LNCaP clone FGC (cell line): ENCODE data around the gene STIL.

Experiments
- DNase-seq: peaks from one replicate; pipeline ENCODE4 v3.0.0-alpha.2; 2011; ENCODE audit warnings: low read depth
- H3K4me3 ChIP-seq: 2 replicates; pipeline ENCODE4 v1.5.1; 2011; ENCODE audit warnings: mild to moderate bottlenecking, low read depth, low read length, control low read depth
- TF ChIP-seq, protein P1 (sequence below): IDR thresholded peaks from 2 replicates; pipeline ENCODE4 v1.5.1; 2012; ENCODE audit warnings: mild to moderate bottlenecking; ENCODE audit not compliant: control insufficient read depth, insufficient read depth; ENCODE audit errors: extremely low read depth

Gene STIL

DNA sequence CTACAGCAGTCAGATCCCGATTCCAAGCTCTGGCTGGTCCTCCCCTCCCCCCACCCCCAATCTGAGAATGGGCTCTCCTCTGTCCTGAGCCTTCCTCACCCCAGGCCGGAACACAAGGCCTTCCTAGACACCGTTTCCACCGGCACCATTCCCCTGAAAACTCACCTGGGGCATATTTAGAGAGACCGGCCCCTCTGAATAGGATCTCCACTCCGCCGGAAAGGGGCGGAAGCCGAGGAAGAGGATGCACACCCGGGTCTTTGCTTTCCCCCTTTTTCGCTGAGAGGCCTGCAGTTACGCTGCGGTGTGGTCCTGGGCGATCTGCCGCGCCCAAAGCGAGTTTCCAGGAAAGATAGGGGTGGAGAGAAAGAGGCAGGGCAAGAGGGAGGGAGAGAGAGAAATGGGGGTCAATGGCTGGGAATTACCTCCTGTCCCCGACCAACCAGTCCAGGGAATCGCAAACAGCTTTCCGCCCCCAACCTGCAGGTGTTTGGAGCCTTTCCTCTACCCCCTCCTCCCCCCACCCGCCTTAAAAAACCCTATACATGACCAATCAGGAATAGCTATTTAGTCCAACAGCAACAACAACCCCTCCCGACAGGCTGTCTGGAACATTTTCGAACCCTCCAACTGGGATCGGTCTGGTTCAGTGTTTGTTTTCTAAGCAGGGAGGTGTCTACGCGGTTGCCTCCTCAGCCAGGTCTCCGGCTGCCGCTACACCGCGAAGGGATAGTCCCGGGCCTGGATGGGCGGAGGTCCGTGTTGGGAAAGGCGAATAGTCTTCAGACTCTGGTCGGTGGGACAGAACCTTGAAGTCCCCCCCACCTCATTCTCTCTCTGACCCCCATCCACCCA, 84.7 kb downstream of the STIL start:
- no peak overlapping the region for H3K4me3 ChIP-seq
- TF ChIP-seq, protein P1, sequence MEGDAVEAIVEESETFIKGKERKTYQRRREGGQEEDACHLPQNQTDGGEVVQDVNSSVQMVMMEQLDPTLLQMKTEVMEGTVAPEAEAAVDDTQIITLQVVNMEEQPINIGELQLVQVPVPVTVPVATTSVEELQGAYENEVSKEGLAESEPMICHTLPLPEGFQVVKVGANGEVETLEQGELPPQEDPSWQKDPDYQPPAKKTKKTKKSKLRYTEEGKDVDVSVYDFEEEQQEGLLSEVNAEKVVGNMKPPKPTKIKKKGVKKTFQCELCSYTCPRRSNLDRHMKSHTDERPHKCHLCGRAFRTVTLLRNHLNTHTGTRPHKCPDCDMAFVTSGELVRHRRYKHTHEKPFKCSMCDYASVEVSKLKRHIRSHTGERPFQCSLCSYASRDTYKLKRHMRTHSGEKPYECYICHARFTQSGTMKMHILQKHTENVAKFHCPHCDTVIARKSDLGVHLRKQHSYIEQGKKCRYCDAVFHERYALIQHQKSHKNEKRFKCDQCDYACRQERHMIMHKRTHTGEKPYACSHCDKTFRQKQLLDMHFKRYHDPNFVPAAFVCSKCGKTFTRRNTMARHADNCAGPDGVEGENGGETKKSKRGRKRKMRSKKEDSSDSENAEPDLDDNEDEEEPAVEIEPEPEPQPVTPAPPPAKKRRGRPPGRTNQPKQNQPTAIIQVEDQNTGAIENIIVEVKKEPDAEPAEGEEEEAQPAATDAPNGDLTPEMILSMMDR, result no peak
- DNase-seq, result no peak

DNA sequence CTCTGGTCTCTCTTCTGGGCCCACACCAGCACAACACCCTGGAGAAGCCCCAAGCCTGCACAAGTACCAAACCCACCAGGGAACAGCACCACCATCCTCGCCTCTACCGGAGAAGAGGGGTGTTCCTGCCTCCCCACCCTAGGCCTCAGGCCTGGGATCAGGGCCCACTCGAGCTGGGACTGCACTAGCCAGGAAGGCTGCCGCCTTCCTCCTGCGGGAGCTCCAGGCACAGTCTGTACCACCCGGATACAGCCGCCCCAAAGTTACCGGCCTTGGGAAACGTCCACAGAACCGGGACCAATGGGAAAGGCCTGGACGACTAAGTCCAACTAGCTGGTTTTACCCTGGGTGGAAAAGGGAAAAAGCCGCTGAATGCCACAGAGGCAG, 85.3 kb downstream of the STIL start:
- H3K4me3 ChIP-seq, result no peak overlapping the region
- DNase-seq, result no peak
- TF ChIP-seq, protein P1, result no peak

DNA sequence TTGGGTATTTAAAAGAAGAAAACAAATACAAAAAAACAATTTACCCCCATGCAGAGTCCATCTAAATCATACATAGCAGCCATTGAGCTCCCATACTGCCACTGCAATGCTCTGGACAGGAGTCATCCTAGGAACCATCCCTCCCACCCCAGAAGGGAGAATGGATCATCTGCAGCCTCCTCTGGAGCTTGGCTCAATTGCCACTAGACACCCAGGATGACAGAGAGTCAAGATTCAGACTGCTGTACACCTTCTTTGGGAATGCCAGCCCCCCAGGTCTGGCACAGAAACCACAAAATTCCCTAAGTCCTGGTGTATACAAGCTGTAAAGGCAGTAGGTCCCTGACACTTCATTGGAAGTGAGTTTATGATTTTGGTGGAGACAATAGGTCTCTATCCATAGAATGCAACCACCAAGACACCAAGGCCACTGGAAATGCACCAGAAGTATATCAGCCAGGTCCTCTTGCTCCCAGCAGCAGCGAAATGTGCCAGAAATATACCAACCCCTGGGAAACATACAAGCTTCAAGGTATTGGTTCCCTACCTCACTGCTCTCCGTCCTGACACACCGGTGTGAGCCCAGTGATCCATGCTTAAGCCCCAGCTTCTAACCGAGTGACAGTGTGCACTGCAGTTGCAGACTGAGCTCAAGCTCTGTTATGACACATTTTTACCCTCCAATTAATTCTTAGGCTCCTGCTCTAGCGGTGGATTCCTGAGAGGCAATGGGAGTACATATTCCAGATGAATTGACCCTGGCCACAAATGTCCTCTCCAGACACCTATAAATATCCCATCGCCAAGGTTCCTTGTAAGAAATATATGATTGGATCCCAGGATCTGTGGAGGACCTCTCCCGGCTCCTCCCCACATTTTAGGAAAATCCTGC, 86.4 kb downstream of the STIL start:
- no peak overlapping the region for H3K4me3 ChIP-seq
- DNase-seq, result no peak
- TF ChIP-seq, protein P1, result no peak

DNA sequence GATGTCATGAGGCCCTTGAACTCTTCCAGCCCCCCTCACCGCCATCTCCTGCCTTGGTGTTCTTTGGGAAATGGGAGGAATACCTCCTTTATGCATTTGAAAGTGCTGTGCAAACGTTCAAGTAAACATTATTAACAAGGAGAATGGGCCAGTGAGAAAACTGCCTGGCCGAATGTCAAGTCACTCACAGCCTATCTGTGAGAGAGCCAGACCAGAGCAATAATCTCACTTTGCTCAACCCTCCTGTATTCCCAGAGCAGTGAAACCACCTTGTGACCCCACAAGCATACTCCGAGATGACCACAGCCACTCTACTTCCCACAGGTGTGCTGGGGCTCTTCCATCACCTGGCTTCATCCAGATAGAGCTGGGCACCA, 87.1 kb downstream of the STIL start:
- DNase-seq, result no peak
- TF ChIP-seq, protein P1, result no peak
- no peak overlapping the region for H3K4me3 ChIP-seq

DNA sequence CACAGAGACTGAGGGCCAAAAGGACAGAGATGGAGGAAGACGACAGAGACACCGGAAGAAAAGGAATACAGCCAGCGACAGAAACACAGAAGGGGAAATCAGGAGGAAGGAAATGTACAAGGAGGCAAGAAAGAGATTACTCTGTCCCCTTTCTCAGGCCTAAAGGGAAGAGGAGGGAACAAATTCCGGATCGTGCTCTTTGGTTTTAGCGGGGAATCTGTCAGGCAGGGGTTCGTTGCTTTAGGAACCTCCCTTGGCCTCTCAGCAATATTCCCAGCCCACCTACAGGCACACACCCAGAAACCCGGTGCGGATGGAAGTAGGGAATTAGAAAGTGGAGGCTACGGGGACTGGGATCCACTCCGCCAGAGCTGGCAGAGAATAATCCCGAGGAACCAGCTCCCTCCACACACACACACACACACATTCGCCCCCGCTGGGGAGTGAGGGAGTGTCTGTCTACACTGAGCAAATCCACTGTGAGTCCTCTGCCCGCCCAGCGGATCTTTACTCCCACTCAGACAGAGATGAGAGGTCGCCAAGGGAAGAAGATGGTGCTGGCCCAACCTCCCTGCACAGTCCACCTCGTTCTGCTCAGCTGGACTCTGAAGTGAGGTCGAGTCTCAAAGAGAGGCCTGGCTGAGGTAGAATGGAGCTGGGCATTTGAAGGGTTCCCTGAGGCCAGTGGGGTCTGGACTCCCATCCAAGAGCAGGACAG, 87.7 kb downstream of the STIL start:
- DNase-seq, result no peak
- TF ChIP-seq, protein P1, result no peak
- no peak overlapping the region for H3K4me3 ChIP-seq

DNA sequence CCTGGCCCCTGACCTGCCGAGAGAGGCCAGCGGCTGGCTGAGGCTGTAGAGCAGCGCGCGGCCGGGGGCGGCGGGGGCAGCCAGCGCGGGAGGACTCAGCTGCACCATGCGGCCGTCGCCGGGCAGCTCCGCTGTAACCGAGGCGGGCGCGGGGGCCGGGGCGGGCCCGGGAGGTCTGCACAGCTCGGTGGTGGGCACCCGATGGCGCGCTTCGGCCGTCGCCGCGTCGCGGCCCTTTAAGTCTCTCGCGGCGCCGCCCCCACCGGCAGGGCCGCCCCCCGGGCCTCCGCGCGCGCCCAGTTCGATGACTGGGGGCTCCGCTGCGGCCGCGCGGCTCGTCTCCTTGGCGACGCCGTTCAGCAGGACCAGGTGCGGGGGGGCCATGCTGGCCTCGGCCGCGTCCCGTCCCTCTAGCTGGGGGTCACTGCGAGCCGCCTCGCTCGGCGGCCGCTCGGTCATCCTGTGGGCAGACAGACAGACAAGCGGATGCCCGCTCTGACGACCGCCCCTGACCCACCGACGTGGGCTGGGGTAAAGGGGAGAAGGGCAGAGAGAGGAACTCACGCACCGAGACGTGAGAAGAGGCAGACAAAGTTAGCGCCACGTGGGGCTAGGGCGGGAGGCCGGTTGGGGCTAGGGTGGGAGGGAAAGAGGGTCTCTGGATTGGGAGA, 88.4 kb downstream of the STIL start:
- no peak overlapping the region for H3K4me3 ChIP-seq
- TF ChIP-seq, protein P1, result no peak
- no peak for DNase-seq
